RPMI7951 (cell line): ENCODE data around the gene CA10. TPM values are rescaled to one million over a fixed set of nuclear protein-coding genes. Genes with fewer than 3 reads are reported as not detected.

Experiments used
- DNase-seq: peaks from one replicate; pipeline ENCODE4 v3.0.0-alpha.2; 2012; ENCODE audit warnings: low read depth
- total RNA-seq: library from RNA; depleted of rRNA; stranded (reverse); fragments of >200 nt; shearing (Covaris generic); gene quantifications from 2 replicates; pipeline ENCODE4 v1.2.3, GENCODE V29; 2014

CA10 gene
- total RNA-seq, 1 experiment from 2014 or later = not detected

DNA sequence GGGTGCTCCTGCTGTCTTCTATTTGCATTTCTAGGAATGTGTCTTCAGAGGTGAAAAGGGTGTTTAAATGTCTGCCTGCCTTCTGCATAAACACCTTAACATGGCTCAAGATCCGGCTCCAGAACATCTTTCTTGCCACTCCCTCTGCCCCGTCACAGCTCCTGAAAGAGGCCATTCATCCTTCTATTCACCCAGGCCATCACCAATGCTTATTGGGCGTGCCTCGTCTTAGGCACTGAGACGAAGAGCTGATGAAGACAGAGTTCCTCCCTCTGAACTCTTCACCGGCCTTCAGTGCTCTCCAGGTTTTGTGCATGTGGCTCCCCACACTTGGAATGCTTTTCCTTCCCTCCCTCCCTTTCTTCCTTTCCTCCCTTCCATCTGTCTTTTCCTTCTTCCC, 511.4 kb downstream of the CA10 start:
- no peak for DNase-seq

DNA sequence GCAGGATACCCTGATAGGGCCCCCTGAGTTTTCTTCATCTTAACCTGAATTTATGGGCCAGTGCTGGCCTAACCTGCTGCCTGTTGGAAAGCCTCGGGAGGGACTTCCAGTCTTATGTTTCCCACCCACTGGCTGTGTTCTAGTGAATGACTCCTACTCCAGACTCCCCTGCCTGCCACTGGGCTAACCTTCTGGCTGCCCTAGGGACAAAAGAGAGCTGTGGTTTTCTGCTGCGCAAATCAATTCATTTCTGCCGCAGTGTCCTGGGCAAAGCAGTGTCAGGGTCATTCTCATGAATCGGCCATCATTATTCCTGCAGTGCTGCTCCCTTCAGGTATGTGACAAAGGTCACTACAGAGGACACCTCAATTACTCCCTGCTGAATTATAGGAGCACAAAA, 512.0 kb downstream of the CA10 start:
- no peak for DNase-seq

DNA sequence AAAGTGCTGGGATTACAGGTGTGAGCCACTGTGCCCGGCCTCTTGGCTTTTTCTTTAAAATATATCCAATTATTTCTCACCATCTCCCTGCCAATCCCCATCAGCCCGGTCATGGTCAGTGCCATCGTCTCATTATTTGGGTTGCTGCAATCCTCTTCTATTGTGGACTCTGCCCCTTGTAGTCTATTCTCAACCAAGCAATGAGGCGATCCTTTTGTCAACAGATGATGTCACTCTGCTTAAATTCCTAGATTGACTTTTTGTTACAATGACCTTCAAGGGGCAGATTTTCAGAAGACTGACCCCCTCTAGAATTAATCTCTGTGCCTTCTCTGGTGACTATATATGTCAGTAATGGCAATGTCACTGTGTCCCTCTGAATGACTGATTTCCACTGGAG, 513.5 kb downstream of the CA10 start:
- no peak for DNase-seq

DNA sequence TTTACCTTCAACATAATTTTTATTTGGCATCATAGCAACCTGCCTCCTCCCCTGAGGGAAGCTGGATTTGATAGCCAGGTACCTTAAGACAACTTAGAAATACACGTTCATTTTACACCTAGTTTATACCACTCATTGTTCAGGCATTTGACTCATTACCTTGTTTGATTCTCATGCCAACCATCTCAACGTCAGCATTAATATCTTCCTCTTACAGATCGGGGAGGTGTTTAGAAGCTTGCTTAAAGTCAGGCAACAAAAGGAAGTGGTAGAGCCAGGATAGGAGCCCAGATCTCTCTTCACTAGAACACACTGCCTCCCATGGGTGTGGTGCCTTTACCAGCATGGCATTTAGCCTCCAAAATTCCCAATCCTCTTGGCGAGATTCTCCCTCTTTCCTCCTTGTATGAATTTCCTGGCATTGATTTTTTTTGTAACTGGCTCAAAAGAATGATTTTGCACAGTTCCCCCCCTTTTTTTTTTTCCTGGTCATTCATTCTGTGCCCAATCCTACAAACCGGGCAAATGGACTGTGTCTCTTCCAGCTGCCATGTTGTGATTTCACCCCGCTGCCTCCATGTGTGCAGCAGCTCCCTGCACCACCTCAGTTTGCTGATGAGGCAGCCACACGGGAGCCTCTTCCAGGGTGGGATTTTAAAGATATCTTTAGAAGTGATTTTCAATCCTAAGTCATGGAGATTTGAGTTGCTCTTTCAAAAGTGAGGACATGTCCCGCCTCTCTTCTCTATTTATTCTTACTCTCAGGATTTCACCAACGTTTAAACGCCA, 514.6 kb downstream of the CA10 start:
- DNase-seq = no peak

DNA sequence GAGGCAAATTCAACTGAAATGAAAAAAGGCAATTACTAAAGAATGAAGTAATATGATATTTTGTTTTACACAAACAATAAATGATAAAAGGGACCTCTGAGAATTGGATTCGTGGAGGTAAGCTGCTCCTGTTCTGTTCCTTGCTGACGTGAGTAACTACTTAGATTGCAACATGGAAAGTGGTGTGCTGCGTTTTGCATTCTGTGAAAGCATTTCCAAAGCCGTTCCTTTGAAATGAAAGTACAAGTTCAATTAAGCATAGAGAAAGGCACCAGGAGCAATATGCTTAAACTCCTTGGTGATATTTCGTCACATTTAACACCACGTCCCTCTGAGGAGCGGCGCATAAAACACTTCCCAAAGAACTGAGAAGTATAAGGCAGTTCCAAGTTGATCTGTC, 516.5 kb downstream of the CA10 start:
- DNase-seq = no peak

DNA sequence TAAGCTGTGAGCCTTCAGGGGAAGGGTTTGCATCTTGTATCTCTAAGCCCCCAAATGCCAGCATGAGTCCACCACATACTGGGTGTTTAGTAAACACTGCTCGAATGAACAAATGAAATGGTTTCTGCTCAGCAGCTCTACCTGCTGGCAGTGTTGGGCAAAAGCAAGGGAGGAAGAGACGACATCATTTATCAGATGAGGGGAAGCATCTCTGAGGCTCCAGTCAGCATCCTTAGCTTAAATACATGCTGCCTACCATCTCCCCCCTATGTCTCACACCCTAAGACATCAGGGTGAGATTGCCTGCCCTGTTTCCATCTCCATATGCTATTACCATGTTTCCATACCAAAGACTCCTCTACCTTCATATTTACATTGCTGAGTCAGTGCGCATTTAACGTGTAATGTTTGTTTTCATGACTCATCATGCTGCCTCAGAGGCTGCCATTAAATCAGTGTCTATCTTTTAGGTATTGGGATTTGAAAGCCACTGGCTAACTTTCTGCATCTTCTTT, 518.3 kb downstream of the CA10 start:
- peak; percentile 2 for DNase-seq

DNA sequence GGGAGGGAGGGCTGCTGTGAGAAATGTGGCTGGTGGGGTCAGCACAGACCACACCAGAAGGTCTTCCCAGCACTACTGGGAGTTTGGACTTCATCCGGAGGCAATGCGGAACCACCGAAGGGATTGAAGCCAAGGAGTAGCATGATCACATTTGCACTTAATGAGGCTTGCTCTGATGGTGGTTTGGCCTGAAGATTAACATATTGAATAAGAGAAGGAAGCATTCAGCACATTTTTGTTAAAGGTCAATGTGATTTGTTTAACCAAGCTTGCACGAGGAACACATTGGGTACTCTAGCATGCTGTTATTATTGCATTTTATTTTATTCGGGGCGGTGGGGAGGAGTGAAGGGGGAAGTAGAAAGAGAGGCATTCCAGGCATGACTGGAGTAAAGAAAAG, 519.5 kb downstream of the CA10 start:
- DNase-seq = no peak

DNA sequence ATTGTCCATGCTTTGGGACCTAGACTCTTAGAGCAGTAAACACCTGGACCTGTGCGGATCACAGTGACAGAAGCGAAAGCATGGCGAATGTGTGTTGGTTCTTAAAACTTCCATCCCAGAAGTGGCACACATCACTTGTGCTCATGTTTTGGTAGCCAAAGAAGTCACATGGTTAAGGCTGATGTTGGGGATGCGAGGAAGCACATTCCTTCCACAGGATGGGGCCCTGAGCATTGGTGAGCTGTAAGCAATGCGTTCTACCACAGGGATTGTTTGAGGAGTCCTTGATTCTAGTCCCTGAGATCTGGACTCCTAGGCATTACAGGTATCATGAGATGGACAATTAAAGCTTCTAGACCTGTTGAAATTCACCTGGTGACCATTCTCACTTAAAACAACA, 522.2 kb downstream of the CA10 start:
- no peak for DNase-seq

DNA sequence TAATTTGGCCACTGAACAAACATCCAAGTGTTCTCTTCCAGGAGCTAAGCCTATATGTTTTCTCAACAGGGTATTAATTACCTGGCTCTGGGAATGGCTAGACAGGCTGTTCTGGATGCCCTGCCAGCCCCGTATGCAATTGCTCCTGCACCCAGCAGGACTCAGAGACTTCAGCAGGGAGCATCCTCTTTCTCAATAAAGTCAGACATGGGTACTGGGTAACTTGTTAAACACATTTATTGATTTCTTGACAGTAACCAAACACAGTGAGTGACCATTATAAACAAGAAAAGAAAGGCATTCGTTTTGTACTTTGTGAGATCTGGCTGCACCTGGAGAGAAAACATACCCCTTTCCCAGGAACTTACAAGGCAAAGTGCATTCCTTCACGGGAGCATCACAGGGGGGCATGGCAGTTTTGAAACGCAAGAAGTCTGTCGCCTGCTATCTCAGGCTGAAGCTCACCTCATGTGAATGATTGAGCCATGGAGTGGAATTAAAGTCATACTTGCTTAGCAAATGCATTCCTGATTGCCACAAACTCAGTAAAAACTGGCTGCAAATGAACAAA, 528.3 kb downstream of the CA10 start:
- DNase-seq = no peak

DNA sequence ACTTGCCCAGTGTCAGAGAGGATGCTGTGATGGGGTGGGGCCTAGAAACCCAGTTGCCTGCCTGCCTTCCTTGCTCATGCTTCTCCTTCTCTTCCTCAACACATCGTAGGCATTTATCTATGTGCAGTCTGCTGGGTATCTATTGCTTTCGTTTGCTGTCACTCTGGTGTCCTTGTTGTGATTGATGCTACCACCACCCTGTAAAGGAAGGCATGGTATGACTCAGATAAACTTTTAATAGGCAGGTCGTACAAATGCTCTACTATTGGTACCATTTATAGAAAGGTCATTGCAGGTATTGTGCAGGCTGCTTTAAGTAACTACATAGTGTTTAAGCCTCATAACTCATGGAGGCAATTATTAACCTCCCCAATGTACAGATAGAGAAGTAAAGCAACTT, 529.3 kb downstream of the CA10 start:
- DNase-seq = no peak

DNA sequence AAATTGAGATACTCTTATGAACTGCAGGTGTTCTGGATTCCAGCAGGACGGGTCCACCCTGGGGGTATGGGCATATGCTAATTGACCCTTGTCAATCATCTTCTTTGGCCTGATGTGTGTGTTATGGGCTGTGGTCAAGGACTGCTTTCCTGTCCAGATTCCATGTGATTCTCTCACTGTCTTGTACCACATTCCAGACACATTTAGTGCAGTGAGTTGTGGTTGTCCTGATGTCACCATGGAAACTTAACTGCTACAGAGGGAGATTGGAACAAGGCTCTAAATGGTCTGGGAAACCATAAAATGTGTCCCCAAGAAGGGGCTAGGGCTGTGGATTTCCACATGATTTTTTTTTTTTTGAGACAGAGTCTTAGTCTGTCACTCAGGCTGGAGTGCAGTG, 530.7 kb downstream of the CA10 start:
- DNase-seq = no peak

DNA sequence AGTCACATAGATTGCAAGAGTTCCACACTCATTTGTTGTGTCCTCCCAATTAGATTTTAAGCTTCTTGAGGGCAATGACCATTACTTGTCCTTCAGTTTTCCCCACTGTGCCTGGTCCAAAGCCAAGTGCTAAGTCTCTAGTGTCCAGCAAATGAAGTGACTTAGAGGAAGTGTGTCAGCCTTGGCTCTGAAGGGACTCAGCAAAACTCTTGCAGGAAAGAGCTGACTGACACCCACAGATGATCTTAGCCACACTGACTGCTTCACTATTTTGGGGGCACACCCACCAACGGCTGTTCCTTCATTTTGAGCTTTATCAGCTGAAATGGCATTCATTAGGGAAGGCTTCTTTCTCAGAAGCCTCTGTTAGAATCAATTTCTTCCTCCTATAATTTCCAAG, 540.0 kb downstream of the CA10 start:
- no peak for DNase-seq

DNA sequence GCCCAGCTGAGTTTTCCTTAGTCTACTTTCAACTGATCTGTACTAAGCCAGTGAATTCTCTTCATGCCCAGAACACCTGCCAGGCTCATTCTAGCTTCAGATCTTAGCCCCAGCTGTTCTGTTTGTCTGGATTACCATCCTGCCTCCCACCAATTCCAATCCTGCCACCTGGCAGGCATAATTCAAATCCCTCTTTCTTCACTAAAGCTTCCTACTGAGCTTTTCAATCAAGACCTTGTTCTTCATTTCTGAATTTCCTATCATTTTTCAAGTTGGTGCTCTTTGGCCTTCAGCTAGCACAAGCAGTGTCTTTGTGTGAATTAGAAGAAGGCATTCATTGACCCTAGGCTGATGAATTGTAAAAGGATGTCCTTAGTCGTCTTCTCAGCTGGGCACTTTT, 540.5 kb downstream of the CA10 start:
- peak; percentile 42 for DNase-seq

DNA sequence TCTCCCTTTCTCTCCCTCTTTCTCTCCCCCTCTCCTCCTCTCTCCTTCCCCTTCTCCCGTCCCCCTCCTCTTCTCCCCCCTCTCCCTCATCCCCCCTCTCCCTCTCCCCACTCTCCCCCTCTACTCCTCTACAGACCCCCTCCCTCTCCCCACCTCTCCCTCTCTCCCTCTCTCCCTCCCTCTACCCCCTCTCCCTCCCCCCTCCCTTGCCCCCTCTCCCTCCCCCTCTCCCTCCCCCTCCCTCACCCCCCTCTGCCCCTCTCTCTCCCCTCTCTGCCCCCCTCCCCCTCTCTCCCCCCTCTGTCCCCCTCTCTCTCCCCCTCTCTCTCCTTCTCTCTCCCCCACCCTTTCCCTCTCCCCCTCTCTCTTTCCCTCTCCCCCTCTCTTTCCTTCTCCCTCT, 545.3 kb downstream of the CA10 start:
- DNase-seq = no peak

DNA sequence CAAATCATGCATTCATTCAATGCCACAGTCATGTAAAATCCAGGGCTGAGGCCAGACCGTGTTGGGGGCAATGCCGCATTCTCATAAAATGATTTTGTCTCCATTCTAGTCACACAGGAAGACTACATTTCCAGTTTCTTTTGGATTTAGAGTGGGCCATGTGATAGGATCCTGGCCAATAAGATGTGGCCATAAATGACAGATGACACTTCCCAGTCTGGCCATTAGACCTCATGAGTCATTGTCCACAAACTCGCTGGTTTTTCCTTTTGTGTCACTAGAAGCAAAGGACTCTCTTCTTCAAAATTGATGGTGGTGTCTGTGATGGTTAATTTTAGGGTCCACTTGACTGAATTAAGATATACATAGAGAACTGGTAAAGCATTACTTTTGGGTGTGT, 545.8 kb downstream of the CA10 start:
- DNase-seq = peak; percentile 24

DNA sequence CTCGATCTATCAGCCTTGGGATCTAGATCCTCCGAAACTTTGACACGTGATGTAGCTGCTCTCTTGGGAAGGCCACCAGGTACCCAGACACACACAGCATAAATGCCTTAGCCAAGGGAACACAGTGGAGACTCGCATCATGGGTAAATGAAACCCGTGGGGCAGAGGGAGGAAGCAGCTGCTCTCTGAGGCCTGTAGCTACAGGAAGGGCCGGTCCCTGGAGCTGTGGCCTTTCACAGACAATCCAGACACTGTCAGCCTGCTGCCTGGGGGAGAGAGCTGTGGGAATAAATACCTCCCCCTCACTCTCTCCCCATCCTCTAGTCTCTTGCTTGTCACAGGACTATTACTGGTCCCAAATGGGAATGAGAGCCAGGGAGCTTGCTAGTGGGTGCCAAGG, 546.9 kb downstream of the CA10 start:
- DNase-seq = peak; percentile 10

DNA sequence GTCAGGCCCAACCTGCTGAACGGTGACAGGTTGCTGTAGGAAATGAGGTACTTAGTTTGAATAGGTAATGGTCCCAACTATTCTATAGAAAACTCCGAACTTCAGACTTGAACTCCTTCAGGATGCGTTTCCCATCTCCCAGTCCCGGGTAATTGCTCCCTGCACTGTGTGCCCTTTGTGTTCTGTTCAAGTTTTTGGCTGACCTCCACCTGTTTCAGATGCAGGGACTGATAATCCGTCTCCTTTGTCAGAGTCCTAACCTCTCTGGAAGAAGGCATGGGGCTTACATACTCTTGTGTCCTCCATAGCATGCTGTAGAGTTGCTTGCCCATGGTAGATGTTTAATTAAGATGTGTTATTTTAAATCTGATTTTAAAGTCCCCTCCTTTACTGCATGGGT, 547.7 kb downstream of the CA10 start:
- no peak for DNase-seq

DNA sequence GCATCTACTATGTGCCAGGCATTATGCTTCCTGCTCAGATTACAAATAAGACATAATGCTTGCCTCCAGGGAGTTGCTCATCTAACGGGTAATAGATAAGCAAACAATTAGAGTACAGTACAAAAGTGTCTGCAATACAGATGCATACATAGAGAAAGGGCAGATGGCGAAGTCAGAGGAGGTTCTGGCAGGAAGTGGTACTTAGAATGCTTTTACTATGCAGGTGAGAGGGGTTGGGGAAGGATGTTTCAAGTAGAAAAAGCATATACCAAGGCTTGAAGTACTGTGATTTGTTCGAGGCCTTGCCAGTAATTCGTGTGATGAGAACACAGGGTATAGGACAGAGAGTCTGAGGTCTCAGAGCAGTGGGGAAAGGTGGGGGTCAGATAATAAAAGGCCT, 548.4 kb downstream of the CA10 start:
- no peak for DNase-seq

DNA sequence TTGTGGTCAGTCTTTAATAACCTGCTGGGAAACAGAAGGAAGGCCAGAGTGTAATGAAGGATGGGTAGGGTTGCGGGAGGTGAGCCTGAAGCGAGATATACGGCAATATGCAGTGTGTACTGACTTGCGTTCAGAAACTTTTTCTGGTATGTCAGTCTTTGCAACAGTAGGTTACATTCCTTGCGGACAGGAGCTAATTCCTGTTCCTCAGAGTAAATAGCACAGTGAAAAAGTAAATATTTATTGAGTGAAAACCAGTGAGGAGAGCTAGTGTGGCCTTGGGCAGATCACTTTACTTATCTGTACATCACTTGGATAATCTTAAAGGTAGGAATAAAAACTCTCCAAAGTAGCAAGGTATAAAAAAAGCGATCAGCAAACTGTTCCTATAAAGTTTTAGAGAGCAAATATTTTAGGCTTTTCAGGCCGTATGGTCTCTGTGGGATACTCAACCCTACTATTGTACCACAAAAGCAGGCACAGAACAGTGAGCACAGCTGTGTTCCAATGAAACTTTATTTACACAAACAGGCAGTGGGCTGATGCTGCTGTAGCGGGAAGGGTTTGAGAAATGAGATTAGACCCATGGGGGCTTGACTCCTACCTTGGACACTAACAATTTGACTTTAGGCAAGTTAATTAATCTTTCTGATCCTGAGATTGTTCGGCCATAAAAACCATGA, 550.1 kb downstream of the CA10 start:
- no peak for DNase-seq

DNA sequence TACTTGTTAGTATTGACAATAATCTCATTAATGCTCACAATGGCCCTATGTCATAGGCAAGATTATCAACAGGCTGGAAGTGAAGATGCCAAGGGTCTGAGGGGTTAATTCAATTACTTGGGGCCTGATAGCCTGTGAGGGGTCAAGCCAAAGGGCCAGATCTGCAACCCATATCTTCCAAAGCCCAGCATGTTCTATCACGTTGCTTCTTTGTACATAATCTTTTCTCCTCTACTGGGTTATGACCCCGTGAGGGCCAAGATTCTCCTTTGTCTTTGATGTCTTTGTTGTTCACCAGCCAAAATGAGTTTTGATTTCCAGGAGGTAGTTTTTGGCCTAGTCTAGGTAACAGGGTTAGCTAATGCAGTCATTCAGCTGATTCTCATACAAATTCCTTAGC, 551.0 kb downstream of the CA10 start:
- no peak for DNase-seq

DNA sequence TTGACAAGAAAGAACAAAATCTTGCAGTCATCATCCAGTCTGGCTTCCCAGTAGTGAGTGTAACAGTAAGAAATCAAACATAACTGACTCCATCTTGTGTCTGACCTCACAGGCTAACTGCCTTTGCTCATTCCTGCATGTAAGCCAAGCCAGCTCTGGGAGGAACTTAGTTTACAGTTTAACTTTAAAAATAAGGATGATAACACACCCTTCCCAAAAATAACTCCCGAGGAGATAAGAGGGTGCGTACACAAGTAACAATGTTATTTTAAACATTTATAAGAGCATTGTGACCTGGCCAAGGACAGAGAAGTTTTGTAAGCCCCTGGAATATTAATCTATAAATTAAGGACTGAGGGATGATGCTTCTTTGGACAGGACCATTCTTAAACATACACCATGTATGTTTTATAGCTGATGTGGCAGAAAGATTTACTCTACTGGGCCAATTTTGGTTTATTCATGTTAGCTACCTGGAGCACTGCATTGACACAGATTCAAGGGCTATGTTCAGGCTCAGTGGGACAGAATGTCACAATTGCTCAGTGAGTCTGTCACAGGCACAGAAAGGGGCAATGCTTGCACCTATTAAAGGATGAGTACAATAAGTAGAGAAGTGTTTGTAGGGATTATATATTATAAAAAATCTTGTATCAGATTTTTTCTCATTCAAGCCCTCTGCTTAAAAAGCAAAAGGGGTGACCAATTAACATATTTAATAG, 554.1 kb downstream of the CA10 start:
- DNase-seq = no peak

DNA sequence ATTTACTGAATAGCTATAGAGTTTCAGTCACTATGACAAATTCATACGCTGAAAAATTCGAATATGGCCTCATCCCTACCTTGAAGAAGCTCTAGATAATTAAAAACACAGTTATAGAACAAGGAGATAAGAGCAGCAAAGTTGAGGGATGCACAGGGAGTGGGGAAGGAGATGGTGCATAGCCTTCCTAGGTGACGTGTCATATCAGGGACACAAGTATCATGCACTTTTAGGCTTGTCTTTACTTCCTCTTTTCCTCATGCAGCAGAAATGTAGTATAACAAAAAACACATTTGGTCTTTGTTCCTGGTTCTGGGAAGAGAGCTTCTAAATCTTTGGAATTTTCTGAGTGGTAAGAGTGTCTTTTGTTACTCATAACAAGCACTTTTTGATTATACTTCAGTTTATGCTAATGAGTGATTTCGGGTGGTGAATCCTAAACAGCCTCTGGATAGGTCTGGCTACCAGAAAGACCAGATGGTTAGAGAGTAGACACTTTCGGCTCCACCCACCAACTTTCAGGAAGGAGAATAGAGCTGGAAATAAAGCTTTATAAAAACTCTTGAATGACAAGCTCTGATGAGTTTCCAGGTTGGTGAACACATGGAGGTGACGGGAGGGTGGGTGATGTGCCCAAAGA, 556.8 kb downstream of the CA10 start:
- no peak for DNase-seq
